Measurements from ENCODE around the gene ADCY10. TPM values are rescaled to one million over a fixed set of nuclear protein-coding genes. Genes with fewer than 3 reads are reported as not detected.

ADCY10 gene
- total RNA-seq, 1 experiment from 2014 or later = 0.10 TPM

DNA sequence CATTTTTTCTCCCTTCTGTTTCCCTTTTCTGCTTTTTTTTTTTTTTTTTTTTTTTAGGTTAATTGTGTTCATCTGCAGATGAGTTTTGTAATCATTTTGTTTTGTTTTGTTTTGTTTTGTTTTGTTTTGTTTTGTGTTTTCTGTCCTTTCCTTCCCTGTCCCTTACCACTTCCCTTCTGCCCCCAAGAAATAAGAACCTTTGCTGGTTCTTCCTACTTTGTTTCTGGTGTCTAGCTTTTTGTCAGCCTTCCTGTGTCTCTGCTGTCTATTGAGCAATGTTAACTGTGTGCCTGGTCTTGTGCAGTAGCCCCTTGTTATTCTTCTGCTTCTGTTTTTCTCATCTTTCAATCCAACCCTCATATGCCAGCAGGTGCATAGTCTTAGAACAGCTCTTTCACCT, 146.2 kb downstream of the ADCY10 start:
- no peaks in the 10 kb centered on the region for H3K36me3 ChIP-seq (ENCODE audit: control insufficient read depth, insufficient read depth, low read length)
- CTCF ChIA-PET = no interaction called here
- no TSS peak for BruUV-seq (replicated peaks)
- in situ Hi-C loops (cut with HindIII; ENCODE audit: low pct_unique_long_range_greater_than_20kb, low sequenced_read_pairs) (no loop called here), intact Hi-C loops (cut with micrococcal nuclease; ENCODE audit: unreplicated experiment) (no loop called here)
- no peaks in the 10 kb centered on the region for H3K9me3 ChIP-seq (ENCODE audit: control insufficient read depth, insufficient read depth, low read depth, low read length)
- DNase-seq (ENCODE audit: low read depth, low spot score) (no peak), ATAC-seq (no peak)
- H3K4me1 ChIP-seq (ENCODE audit: control insufficient read depth, insufficient read depth, low read length) = no peaks in the 10 kb centered on the region
- H3K27ac ChIP-seq (ENCODE audit: low read length) = no peak overlapping the region
- TF ChIP-seq, protein P1, sequence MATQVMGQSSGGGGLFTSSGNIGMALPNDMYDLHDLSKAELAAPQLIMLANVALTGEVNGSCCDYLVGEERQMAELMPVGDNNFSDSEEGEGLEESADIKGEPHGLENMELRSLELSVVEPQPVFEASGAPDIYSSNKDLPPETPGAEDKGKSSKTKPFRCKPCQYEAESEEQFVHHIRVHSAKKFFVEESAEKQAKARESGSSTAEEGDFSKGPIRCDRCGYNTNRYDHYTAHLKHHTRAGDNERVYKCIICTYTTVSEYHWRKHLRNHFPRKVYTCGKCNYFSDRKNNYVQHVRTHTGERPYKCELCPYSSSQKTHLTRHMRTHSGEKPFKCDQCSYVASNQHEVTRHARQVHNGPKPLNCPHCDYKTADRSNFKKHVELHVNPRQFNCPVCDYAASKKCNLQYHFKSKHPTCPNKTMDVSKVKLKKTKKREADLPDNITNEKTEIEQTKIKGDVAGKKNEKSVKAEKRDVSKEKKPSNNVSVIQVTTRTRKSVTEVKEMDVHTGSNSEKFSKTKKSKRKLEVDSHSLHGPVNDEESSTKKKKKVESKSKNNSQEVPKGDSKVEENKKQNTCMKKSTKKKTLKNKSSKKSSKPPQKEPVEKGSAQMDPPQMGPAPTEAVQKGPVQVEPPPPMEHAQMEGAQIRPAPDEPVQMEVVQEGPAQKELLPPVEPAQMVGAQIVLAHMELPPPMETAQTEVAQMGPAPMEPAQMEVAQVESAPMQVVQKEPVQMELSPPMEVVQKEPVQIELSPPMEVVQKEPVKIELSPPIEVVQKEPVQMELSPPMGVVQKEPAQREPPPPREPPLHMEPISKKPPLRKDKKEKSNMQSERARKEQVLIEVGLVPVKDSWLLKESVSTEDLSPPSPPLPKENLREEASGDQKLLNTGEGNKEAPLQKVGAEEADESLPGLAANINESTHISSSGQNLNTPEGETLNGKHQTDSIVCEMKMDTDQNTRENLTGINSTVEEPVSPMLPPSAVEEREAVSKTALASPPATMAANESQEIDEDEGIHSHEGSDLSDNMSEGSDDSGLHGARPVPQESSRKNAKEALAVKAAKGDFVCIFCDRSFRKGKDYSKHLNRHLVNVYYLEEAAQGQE (IDR thresholded peaks at IDR 0.05; ENCODE audit: insufficient read depth in 1 of 2, low read depth in 2 of 2, low read length in 1 of 2) = no peak
- TF ChIP-seq POLR2AphosphoS5 (IDR thresholded peaks at IDR 0.05; ENCODE audit: low read depth, low read length) = no peak
- TF ChIP-seq SIN3A (IDR thresholded peaks at IDR 0.05; ENCODE audit: borderline replicate concordance, insufficient read depth, low read depth, low read length) = no peak
- TF ChIP-seq, protein P2, sequence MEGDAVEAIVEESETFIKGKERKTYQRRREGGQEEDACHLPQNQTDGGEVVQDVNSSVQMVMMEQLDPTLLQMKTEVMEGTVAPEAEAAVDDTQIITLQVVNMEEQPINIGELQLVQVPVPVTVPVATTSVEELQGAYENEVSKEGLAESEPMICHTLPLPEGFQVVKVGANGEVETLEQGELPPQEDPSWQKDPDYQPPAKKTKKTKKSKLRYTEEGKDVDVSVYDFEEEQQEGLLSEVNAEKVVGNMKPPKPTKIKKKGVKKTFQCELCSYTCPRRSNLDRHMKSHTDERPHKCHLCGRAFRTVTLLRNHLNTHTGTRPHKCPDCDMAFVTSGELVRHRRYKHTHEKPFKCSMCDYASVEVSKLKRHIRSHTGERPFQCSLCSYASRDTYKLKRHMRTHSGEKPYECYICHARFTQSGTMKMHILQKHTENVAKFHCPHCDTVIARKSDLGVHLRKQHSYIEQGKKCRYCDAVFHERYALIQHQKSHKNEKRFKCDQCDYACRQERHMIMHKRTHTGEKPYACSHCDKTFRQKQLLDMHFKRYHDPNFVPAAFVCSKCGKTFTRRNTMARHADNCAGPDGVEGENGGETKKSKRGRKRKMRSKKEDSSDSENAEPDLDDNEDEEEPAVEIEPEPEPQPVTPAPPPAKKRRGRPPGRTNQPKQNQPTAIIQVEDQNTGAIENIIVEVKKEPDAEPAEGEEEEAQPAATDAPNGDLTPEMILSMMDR (IDR thresholded peaks at IDR 0.05) = no peak
- no peak for TF ChIP-seq TCF7L2 (IDR thresholded peaks at IDR 0.05; ENCODE audit: low read depth, low read length)
- POLR2A ChIA-PET = no interaction called here
- no peak overlapping the region for H3K4me3 ChIP-seq (ENCODE audit: low read depth in 2 of 2, low read length in 2 of 2)
- no peaks in the 10 kb centered on the region for H3K27me3 ChIP-seq (ENCODE audit: control insufficient read depth, insufficient read depth, low read length)

DNA sequence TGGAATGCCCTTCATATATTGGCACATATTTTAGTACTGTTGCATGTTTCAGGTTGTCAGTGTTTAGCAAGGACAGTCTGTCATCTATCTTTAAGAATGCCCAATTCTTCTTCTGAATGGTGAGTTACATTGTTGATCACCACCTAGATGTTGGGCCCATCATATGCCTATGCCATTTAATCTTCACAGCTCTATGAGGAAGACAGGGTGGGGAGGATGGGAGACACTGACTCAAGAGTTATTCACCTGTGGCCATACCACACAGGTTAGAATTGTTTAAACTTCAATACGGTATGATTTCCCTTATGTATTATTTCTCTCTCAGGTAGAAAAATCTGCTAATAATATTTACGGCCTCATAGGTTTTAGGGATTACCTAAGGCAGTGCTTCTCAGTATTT, 147.4 kb downstream of the ADCY10 start:
- H3K4me3 ChIP-seq (ENCODE audit: low read depth in 2 of 2, low read length in 2 of 2) = no peak overlapping the region
- intact Hi-C loops (cut with micrococcal nuclease; ENCODE audit: unreplicated experiment) = no loop called here
- no TSS peak for BruUV-seq (replicated peaks)
- no peaks in the 10 kb centered on the region for H3K4me1 ChIP-seq (ENCODE audit: control insufficient read depth, insufficient read depth, low read length)
- in situ Hi-C loops (cut with HindIII; ENCODE audit: low pct_unique_long_range_greater_than_20kb, low sequenced_read_pairs) = no loop called here
- H3K36me3 ChIP-seq (ENCODE audit: control insufficient read depth, insufficient read depth, low read length) = no peaks in the 10 kb centered on the region
- no peak overlapping the region for H3K27ac ChIP-seq (ENCODE audit: low read length)
- TF ChIP-seq, protein P2 (IDR thresholded peaks at IDR 0.05) = no peak
- TF ChIP-seq POLR2AphosphoS5 (IDR thresholded peaks at IDR 0.05; ENCODE audit: low read depth, low read length) (no peak), TCF7L2 (IDR thresholded peaks at IDR 0.05; ENCODE audit: low read depth, low read length) (no peak), SIN3A (IDR thresholded peaks at IDR 0.05; ENCODE audit: borderline replicate concordance, insufficient read depth, low read depth, low read length) (no peak)
- TF ChIP-seq, protein P1 (IDR thresholded peaks at IDR 0.05; ENCODE audit: insufficient read depth in 1 of 2, low read depth in 2 of 2, low read length in 1 of 2) = no peak
- H3K27me3 ChIP-seq (ENCODE audit: control insufficient read depth, insufficient read depth, low read length) = no peaks in the 10 kb centered on the region
- ATAC-seq (no peak), DNase-seq (ENCODE audit: low read depth, low spot score) (no peak)
- ChIA-PET CTCF (no interaction called here), POLR2A (interaction anchor here (0.6 kb wide), 1 partner anchor 50 kb away, joined by 5 read pairs; no protein-coding TSS in a partner anchor)
- H3K9me3 ChIP-seq (ENCODE audit: control insufficient read depth, insufficient read depth, low read depth, low read length) = no peaks in the 10 kb centered on the region
